ENCODE measurements around the gene OPN1MW. TPM values are rescaled to one million over a fixed set of nuclear protein-coding genes. Genes with fewer than 3 reads are reported as not detected.
A peak's percentile ranks its signal among the peaks of the same experiment; 100 is the strongest.
"Not testable (repeated sequence)": the region's sequence is repeated elsewhere in the genome, so short reads cannot be mapped to it uniquely, and the experiment has no call there.

OPN1MW gene
- not detected in 2 replicates for total RNA-seq (2014; rRNA removed; shearing (Covaris generic))

- not testable (repeated sequence) for DNase-seq; H3K4me3 ChIP-seq; H3K9me3 ChIP-seq (replicated peaks)
These were observed at the start of gene OPN1MW for GRCh38 chrX:154182296-154182695. Gene OPN1MW (plus strand): TSS chrX:154182596. CDS start chrX:154182678, 82 bp downstream.

GRCh38 chrX:154135458-154136229 lies 46.8 kb upstream of the OPN1MW start:
- no peak for DNase-seq
- Histone ChIP-seq H3K27me3 (no peaks in the 10 kb centered on the region), H3K9me3 (replicated peaks) (no peaks in the 10 kb centered on the region), H3K27ac (no peak overlapping the region), H3K4me1 (no peaks in the 10 kb centered on the region), H3K4me3 (no peak overlapping the region), H3K36me3 (no peaks in the 10 kb centered on the region)

More at GRCh38 chrX:154182296-154182695, at the start of gene OPN1MW:
- H3K27ac ChIP-seq, H3K27me3 ChIP-seq, H3K4me1 ChIP-seq, H3K36me3 ChIP-seq: not testable (repeated sequence)

- Histone ChIP-seq H3K9me3 (replicated peaks) (no peaks in the 10 kb centered on the region), H3K36me3 (no peaks in the 10 kb centered on the region), H3K27ac (no peak overlapping the region), H3K27me3 (no peaks in the 10 kb centered on the region), H3K4me1 (no peaks in the 10 kb centered on the region), H3K4me3 (peak overlapping the region; percentile 41)
- peak; percentile 61 to 77 for DNase-seq
These were observed 45.7 kb upstream of the OPN1MW start for GRCh38 chrX:154136627-154137161.

GRCh38 chrX:154138857-154139256 lies 43.5 kb upstream of the OPN1MW start:
- Histone ChIP-seq H3K36me3 (no peaks in the 10 kb centered on the region), H3K27ac (no peak overlapping the region), H3K4me3 (no peak overlapping the region), H3K27me3 (no peaks in the 10 kb centered on the region), H3K4me1 (no peaks in the 10 kb centered on the region), H3K9me3 (replicated peaks) (no peaks in the 10 kb centered on the region)
- no peak for DNase-seq

GRCh38 chrX:154140206-154140605 lies 42.2 kb upstream of the OPN1MW start:
- H3K9me3 ChIP-seq (replicated peaks): no peaks in the 10 kb centered on the region
- no peaks in the 10 kb centered on the region for H3K36me3 ChIP-seq
- no peak for DNase-seq
- H3K27ac ChIP-seq: no peak overlapping the region
- no peaks in the 10 kb centered on the region for H3K27me3 ChIP-seq
- no peaks in the 10 kb centered on the region for H3K4me1 ChIP-seq
- no peak overlapping the region for H3K4me3 ChIP-seq

GRCh38 chrX:154140742-154141141 lies 41.7 kb upstream of the OPN1MW start:
- Histone ChIP-seq H3K9me3 (replicated peaks) (no peaks in the 10 kb centered on the region), H3K27ac (no peak overlapping the region), H3K27me3 (no peaks in the 10 kb centered on the region), H3K36me3 (no peaks in the 10 kb centered on the region), H3K4me3 (no peak overlapping the region), H3K4me1 (no peaks in the 10 kb centered on the region)
- DNase-seq: no peak

GRCh38 chrX:154142386-154142785 lies 40.0 kb upstream of the OPN1MW start:
- no peaks in the 10 kb centered on the region for H3K4me1 ChIP-seq
- no peak overlapping the region for H3K4me3 ChIP-seq
- H3K9me3 ChIP-seq (replicated peaks): no peaks in the 10 kb centered on the region
- H3K27me3 ChIP-seq: no peaks in the 10 kb centered on the region
- H3K27ac ChIP-seq: no peak overlapping the region
- H3K36me3 ChIP-seq: no peaks in the 10 kb centered on the region
- DNase-seq: no peak

GRCh38 chrX:154142950-154143745 lies 39.2 kb upstream of the OPN1MW start:
- H3K36me3 ChIP-seq: no peaks in the 10 kb centered on the region
- no peaks in the 10 kb centered on the region for H3K27me3 ChIP-seq
- H3K4me1 ChIP-seq: no peaks in the 10 kb centered on the region
- DNase-seq: no peak
- H3K27ac ChIP-seq: no peak overlapping the region
- H3K9me3 ChIP-seq (replicated peaks): no peaks in the 10 kb centered on the region
- no peak overlapping the region for H3K4me3 ChIP-seq

GRCh38 chrX:154144010-154144409 lies 38.4 kb upstream of the OPN1MW start, which contains the start of gene OPN1LW:
Gene OPN1LW (plus strand): TSS chrX:154144243. CDS start chrX:154144284, 41 bp downstream.
- not testable (repeated sequence) for H3K4me1 ChIP-seq; H3K4me3 ChIP-seq; DNase-seq; H3K27me3 ChIP-seq; H3K36me3 ChIP-seq; H3K9me3 ChIP-seq (replicated peaks); H3K27ac ChIP-seq

GRCh38 chrX:154151030-154151429 lies 31.4 kb upstream of the OPN1MW start:
- H3K4me1 ChIP-seq; H3K9me3 ChIP-seq (replicated peaks); H3K4me3 ChIP-seq: not testable (repeated sequence)

GRCh38 chrX:154156221-154156620 lies 26.2 kb upstream of the OPN1MW start:
- DNase-seq; H3K27ac ChIP-seq; H3K4me3 ChIP-seq; H3K27me3 ChIP-seq; H3K4me1 ChIP-seq; H3K9me3 ChIP-seq (replicated peaks); H3K36me3 ChIP-seq: not testable (repeated sequence)

More at GRCh38 chrX:154151030-154151429, 31.4 kb upstream of the OPN1MW start:
- H3K27me3 ChIP-seq, H3K27ac ChIP-seq, H3K36me3 ChIP-seq, DNase-seq: not testable (repeated sequence)

- H3K4me1 ChIP-seq; H3K9me3 ChIP-seq (replicated peaks); H3K36me3 ChIP-seq; H3K27ac ChIP-seq; H3K27me3 ChIP-seq; H3K4me3 ChIP-seq; DNase-seq: not testable (repeated sequence)
These were observed 25.2 kb upstream of the OPN1MW start for GRCh38 chrX:154157207-154157606.

GRCh38 chrX:154159345-154159744 lies 23.1 kb upstream of the OPN1MW start:
- not testable (repeated sequence) for H3K27ac ChIP-seq; H3K9me3 ChIP-seq (replicated peaks); DNase-seq; H3K27me3 ChIP-seq; H3K4me1 ChIP-seq; H3K4me3 ChIP-seq; H3K36me3 ChIP-seq

GRCh38 chrX:154164902-154165301 lies 17.5 kb upstream of the OPN1MW start:
- not testable (repeated sequence) for H3K27me3 ChIP-seq; H3K4me1 ChIP-seq; DNase-seq; H3K36me3 ChIP-seq; H3K4me3 ChIP-seq; H3K9me3 ChIP-seq (replicated peaks); H3K27ac ChIP-seq

GRCh38 chrX:154168384-154168783 lies 14.0 kb upstream of the OPN1MW start:
- not testable (repeated sequence) for DNase-seq; H3K36me3 ChIP-seq; H3K4me1 ChIP-seq; H3K9me3 ChIP-seq (replicated peaks); H3K27me3 ChIP-seq; H3K27ac ChIP-seq; H3K4me3 ChIP-seq

Data from SJCRH30 (cell line).